ENCODE data around the gene ABCB7.
"Not testable (repeated sequence)": the region's sequence is repeated elsewhere in the genome, so short reads cannot be mapped to it uniquely, and the experiment has no call there.

ABCB7 gene

GRCh38 chrX:75155827-75156525 is at the start of gene ABCB7:
TSS of gene ABCB7 (minus strand) at chrX:75156283. CDS start at chrX:75156272, 11 bp downstream.
- peak; percentile 39 for DNase-seq (ENCODE audit: low read depth)

GRCh38 chrX:75188415-75189206 is 32.5 kb upstream of the ABCB7 start:
- DNase-seq (ENCODE audit: low read depth), result not testable (repeated sequence)

GRCh38 chrX:75181721-75182120 is 25.6 kb upstream of the ABCB7 start:
- no peak for DNase-seq (ENCODE audit: low read depth)

- DNase-seq (ENCODE audit: low read depth), result not testable (repeated sequence)
These were observed 23.6 kb upstream of the ABCB7 start for GRCh38 chrX:75179536-75180293.

- DNase-seq (ENCODE audit: low read depth), result not testable (repeated sequence)
These were observed 16.3 kb upstream of the ABCB7 start for GRCh38 chrX:75172257-75172890.

GRCh38 chrX:75158054-75158453 is 2.0 kb upstream of the ABCB7 start:
- DNase-seq (ENCODE audit: low read depth), result no peak

GRCh38 chrX:75156531-75156945 is 455 bp upstream of the ABCB7 start:
- DNase-seq (ENCODE audit: low read depth), result no peak

GRCh38 chrX:75155447-75155826 is 646 bp downstream of the ABCB7 start:
- no peak for DNase-seq (ENCODE audit: low read depth)

GRCh38 chrX:75154871-75155270 is 1.2 kb downstream of the ABCB7 start:
- no peak for DNase-seq (ENCODE audit: low read depth)

- no peak for DNase-seq (ENCODE audit: low read depth)
These were observed 4.1 kb downstream of the ABCB7 start for GRCh38 chrX:75151827-75152592.

GRCh38 chrX:75149654-75150053 is 6.4 kb downstream of the ABCB7 start:
- no peak for DNase-seq (ENCODE audit: low read depth)

- no peak for DNase-seq (ENCODE audit: low read depth)
These were observed 23.4 kb downstream of the ABCB7 start for GRCh38 chrX:75132672-75133071.

GRCh38 chrX:75131973-75132627 is 24.0 kb downstream of the ABCB7 start:
- DNase-seq (ENCODE audit: low read depth), result no peak

- not testable (repeated sequence) for DNase-seq (ENCODE audit: low read depth)
These were observed 27.0 kb downstream of the ABCB7 start for GRCh38 chrX:75129069-75129468.

GRCh38 chrX:75118296-75118695 is 37.8 kb downstream of the ABCB7 start:
- no peak for DNase-seq (ENCODE audit: low read depth)

GRCh38 chrX:75115707-75116413 is 40.2 kb downstream of the ABCB7 start:
- no peak for DNase-seq (ENCODE audit: low read depth)

GRCh38 chrX:75114638-75115037 is 41.4 kb downstream of the ABCB7 start:
- no peak for DNase-seq (ENCODE audit: low read depth)

- DNase-seq (ENCODE audit: low read depth), result no peak
These were observed 42.4 kb downstream of the ABCB7 start for GRCh38 chrX:75113664-75114063.

- DNase-seq (ENCODE audit: low read depth), result no peak
These were observed 48.1 kb downstream of the ABCB7 start for GRCh38 chrX:75107863-75108509.

- no peak for DNase-seq (ENCODE audit: low read depth)
These were observed 49.3 kb downstream of the ABCB7 start for GRCh38 chrX:75106772-75107171.
